HG02610 (cell line): ENCODE results near the gene FBXL15.

Experiments used
- ATAC-seq: cut with Tn5 transposase; IDR thresholded peaks from one replicate; pipeline ENCODE4 v1.9.1; 2021; ENCODE audit warnings: mild to moderate bottlenecking, moderate library complexity; ENCODE audit not compliant: unreplicated experiment

The FBXL15 gene

GRCh38 chr10:102397222-102398171 lies 23.1 kb upstream of the FBXL15 start:
- no peak for ATAC-seq

- no peak for ATAC-seq
Measured at GRCh38 chr10:102398172-102399020, 22.2 kb upstream of the FBXL15 start.

- ATAC-seq = peak; percentile 37
Measured at GRCh38 chr10:102399217-102400021, 21.2 kb upstream of the FBXL15 start.

GRCh38 chr10:102400076-102400475 lies 20.6 kb upstream of the FBXL15 start:
- ATAC-seq = no peak

GRCh38 chr10:102400598-102401341 lies 19.9 kb upstream of the FBXL15 start:
- ATAC-seq = no peak

GRCh38 chr10:102401342-102401654 lies 19.3 kb upstream of the FBXL15 start:
- ATAC-seq = no peak

GRCh38 chr10:102401735-102402511 lies 18.7 kb upstream of the FBXL15 start:
- no peak for ATAC-seq

- ATAC-seq = no peak
Measured at GRCh38 chr10:102402512-102402896, 18.1 kb upstream of the FBXL15 start.

GRCh38 chr10:102403115-102403514 lies 17.5 kb upstream of the FBXL15 start:
- ATAC-seq = no peak

- no peak for ATAC-seq
Measured at GRCh38 chr10:102404361-102405107, 16.1 kb upstream of the FBXL15 start.

- no peak for ATAC-seq
Measured at GRCh38 chr10:102405108-102405571, 15.5 kb upstream of the FBXL15 start.

- no peak for ATAC-seq
Measured at GRCh38 chr10:102405632-102406031, 15.0 kb upstream of the FBXL15 start.

- no peak for ATAC-seq
Measured at GRCh38 chr10:102406815-102407214, 13.8 kb upstream of the FBXL15 start.

- ATAC-seq = no peak
Measured at GRCh38 chr10:102407425-102408130, 13.1 kb upstream of the FBXL15 start.

GRCh38 chr10:102408131-102408727 lies 12.4 kb upstream of the FBXL15 start:
- no peak for ATAC-seq

GRCh38 chr10:102408728-102409603 lies 11.7 kb upstream of the FBXL15 start:
- no peak for ATAC-seq
